SK-N-SH treated with all-trans-retinoic acid at 6 μM for 48 hours (cell line): ENCODE data around the gene POP4.

Experiments
- ATAC-seq: fragments of 200-7000 bp; cut with Tn5 transposase; 3 replicates; pipeline ENCODE4 v1.9.1; 2020; ENCODE audit warnings: mild to moderate bottlenecking, moderate library complexity
- ARNTL ChIP-seq: fragments of 450-650 bp; formaldehyde crosslinking; IDR thresholded peaks from 2 replicates; pipeline ENCODE4 v1.5.0; 2020; ENCODE audit warnings: low read depth, mild to moderate bottlenecking, moderate library complexity, borderline replicate concordance
- CSDC2 ChIP-seq: fragments of 250-450 bp; sonication (Bioruptor Pico); IDR thresholded peaks from 2 replicates; pipeline ENCODE4 v1.5.0; 2020; ENCODE audit warnings: mild to moderate bottlenecking, moderate library complexity
- ESRRG ChIP-seq: fragments of 250-450 bp; sonication (Bioruptor Pico); IDR thresholded peaks from 2 replicates; pipeline ENCODE4 v1.6.1; 2021; ENCODE audit warnings: mild to moderate bottlenecking
- ISL1 ChIP-seq: fragments of 250-450 bp; sonication (Bioruptor Pico); IDR thresholded peaks from 2 replicates; pipeline ENCODE4 v2.1.2; 2022; ENCODE audit warnings: mild to moderate bottlenecking, moderate library complexity
- POU6F1 ChIP-seq: fragments of 250-450 bp; sonication (Bioruptor Pico); IDR thresholded peaks from 2 replicates; pipeline ENCODE4 v1.8.0; 2021; ENCODE audit warnings: low read depth, mild to moderate bottlenecking, moderate library complexity, borderline replicate concordance
- PPARA ChIP-seq: fragments of 250-450 bp; sonication (Bioruptor Pico); IDR thresholded peaks from 2 replicates; pipeline ENCODE4 v1.5.0; 2020; ENCODE audit warnings: mild to moderate bottlenecking, borderline replicate concordance
- RARB ChIP-seq: fragments of 250-450 bp; sonication (Bioruptor Pico); IDR thresholded peaks from 2 replicates; pipeline ENCODE4 v1.8.0; 2021; ENCODE audit warnings: mild to moderate bottlenecking, moderate library complexity
- SNAI2 ChIP-seq: fragments of 250-450 bp; sonication (Bioruptor Pico); IDR thresholded peaks from 2 replicates; pipeline ENCODE4 v1.5.0; 2020; ENCODE audit warnings: mild to moderate bottlenecking, moderate library complexity
- TCF4 ChIP-seq: fragments of 250-450 bp; sonication (Bioruptor Pico); IDR thresholded peaks from 2 replicates; pipeline ENCODE4 v1.8.0; 2021; ENCODE audit warnings: mild to moderate bottlenecking, moderate library complexity, borderline replicate concordance
- ZC3H10 ChIP-seq: fragments of 250-450 bp; sonication (Bioruptor Pico); IDR thresholded peaks from 2 replicates; pipeline ENCODE4 v1.5.1; 2021; ENCODE audit warnings: mild to moderate bottlenecking, moderate library complexity
- ZFP3 ChIP-seq: fragments of 250-450 bp; sonication (Bioruptor Pico); IDR thresholded peaks from 2 replicates; pipeline ENCODE4 v1.5.0; 2020; ENCODE audit warnings: mild to moderate bottlenecking, moderate library complexity
- ZFP30 ChIP-seq: fragments of 450-650 bp; formaldehyde crosslinking; IDR thresholded peaks from 2 replicates; pipeline ENCODE4 v1.5.0; 2022; ENCODE audit warnings: mild to moderate bottlenecking, moderate library complexity
- ZNF70 ChIP-seq: fragments of 450-650 bp; formaldehyde crosslinking; IDR thresholded peaks from 2 replicates; pipeline ENCODE4 v1.5.0; 2020; ENCODE audit warnings: mild to moderate bottlenecking, moderate library complexity
- ZNF8 ChIP-seq: fragments of 450-650 bp; formaldehyde crosslinking; IDR thresholded peaks from 2 replicates; pipeline ENCODE4 v1.5.0; 2020; ENCODE audit warnings: mild to moderate bottlenecking, moderate library complexity
- TF ChIP-seq, protein P1 (sequence below): fragments of 250-450 bp; sonication (Bioruptor Pico); IDR thresholded peaks from 2 replicates; pipeline ENCODE4 v1.5.0; 2020; ENCODE audit warnings: mild to moderate bottlenecking, moderate library complexity
- TF ChIP-seq, protein P2 (sequence below): fragments of 250-450 bp; sonication (Bioruptor Pico); IDR thresholded peaks from 2 replicates; pipeline ENCODE4 v1.5.1; 2020; ENCODE audit warnings: low read depth, mild to moderate bottlenecking, moderate library complexity
- TF ChIP-seq, protein P3 (sequence below): fragments of 250-450 bp; sonication (Bioruptor Pico); IDR thresholded peaks from 2 replicates; pipeline ENCODE4 v1.8.0; 2020; ENCODE audit warnings: mild to moderate bottlenecking, moderate library complexity, borderline replicate concordance

POP4 gene

GRCh38 chr19:29645491-29645867 lies 39.4 kb downstream of the POP4 start (continued):
- TF ChIP-seq, protein P1, sequence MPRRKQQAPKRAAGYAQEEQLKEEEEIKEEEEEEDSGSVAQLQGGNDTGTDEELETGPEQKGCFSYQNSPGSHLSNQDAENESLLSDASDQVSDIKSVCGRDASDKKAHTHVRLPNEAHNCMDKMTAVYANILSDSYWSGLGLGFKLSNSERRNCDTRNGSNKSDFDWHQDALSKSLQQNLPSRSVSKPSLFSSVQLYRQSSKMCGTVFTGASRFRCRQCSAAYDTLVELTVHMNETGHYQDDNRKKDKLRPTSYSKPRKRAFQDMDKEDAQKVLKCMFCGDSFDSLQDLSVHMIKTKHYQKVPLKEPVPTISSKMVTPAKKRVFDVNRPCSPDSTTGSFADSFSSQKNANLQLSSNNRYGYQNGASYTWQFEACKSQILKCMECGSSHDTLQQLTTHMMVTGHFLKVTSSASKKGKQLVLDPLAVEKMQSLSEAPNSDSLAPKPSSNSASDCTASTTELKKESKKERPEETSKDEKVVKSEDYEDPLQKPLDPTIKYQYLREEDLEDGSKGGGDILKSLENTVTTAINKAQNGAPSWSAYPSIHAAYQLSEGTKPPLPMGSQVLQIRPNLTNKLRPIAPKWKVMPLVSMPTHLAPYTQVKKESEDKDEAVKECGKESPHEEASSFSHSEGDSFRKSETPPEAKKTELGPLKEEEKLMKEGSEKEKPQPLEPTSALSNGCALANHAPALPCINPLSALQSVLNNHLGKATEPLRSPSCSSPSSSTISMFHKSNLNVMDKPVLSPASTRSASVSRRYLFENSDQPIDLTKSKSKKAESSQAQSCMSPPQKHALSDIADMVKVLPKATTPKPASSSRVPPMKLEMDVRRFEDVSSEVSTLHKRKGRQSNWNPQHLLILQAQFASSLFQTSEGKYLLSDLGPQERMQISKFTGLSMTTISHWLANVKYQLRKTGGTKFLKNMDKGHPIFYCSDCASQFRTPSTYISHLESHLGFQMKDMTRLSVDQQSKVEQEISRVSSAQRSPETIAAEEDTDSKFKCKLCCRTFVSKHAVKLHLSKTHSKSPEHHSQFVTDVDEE (CRISPR knock-in tag), result no peak
- TF ChIP-seq, all 23 proteins: peak for 0

GRCh38 chr19:29645911-29646310 lies 39.8 kb downstream of the POP4 start:
- ATAC-seq, result peak; percentile 50
- TF ChIP-seq, protein P2, sequence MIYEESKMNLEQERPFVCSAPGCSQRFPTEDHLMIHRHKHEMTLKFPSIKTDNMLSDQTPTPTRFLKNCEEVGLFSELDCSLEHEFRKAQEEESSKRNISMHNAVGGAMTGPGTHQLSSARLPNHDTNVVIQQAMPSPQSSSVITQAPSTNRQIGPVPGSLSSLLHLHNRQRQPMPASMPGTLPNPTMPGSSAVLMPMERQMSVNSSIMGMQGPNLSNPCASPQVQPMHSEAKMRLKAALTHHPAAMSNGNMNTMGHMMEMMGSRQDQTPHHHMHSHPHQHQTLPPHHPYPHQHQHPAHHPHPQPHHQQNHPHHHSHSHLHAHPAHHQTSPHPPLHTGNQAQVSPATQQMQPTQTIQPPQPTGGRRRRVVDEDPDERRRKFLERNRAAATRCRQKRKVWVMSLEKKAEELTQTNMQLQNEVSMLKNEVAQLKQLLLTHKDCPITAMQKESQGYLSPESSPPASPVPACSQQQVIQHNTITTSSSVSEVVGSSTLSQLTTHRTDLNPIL (CRISPR knock-in tag), result no peak
- no peak for TF ChIP-seq ARNTL (CRISPR knock-in tag)
- TF ChIP-seq ZNF8 (CRISPR knock-in tag), result no peak
- TF ChIP-seq, protein P3, sequence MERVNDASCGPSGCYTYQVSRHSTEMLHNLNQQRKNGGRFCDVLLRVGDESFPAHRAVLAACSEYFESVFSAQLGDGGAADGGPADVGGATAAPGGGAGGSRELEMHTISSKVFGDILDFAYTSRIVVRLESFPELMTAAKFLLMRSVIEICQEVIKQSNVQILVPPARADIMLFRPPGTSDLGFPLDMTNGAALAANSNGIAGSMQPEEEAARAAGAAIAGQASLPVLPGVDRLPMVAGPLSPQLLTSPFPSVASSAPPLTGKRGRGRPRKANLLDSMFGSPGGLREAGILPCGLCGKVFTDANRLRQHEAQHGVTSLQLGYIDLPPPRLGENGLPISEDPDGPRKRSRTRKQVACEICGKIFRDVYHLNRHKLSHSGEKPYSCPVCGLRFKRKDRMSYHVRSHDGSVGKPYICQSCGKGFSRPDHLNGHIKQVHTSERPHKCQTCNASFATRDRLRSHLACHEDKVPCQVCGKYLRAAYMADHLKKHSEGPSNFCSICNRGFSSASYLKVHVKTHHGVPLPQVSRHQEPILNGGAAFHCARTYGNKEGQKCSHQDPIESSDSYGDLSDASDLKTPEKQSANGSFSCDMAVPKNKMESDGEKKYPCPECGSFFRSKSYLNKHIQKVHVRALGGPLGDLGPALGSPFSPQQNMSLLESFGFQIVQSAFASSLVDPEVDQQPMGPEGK, result no peak
- no peak for TF ChIP-seq ZC3H10 (CRISPR knock-in tag)
- no peak for TF ChIP-seq ESRRG (CRISPR knock-in tag)
- TF ChIP-seq PPARA (CRISPR knock-in tag), result no peak
- no peak for TF ChIP-seq ZFP3 (CRISPR knock-in tag)
- TF ChIP-seq POU6F1 (CRISPR knock-in tag), result no peak
- TF ChIP-seq TCF4 (CRISPR knock-in tag), result no peak

DNA sequence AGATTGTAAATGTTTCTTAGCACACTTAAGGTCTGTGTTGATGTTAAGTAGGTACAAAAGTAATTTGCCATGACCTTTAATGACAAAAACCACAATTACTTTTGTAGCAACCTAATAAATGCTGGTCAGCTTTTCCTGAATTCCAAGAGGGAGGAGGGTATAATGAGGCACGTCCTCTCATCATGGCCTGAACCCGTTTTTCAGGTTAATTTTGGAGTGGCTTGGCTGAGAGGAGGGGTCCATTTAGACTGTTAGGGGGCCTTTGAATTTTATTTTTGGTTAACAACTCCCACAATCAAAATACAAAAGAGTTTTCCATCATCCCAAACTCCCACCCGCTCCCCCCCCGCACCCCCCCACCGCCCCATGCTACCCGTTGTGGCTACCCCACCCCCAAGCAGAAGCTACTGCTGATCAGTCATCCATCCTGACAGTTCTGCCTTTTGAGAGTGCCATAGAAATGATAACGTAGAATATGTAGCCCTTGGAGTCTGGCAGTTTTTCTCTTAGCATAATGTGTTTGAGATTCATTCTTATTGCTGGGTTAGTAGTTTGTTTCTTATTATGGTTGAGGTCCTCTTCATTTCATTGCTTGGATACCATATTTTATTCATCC lies 44.8 kb downstream of the POP4 start:
- no peak for ATAC-seq
- TF ChIP-seq ISL1 (CRISPR knock-in tag) (no peak), ZC3H10 (CRISPR knock-in tag) (no peak), SNAI2 (CRISPR knock-in tag) (no peak), ZFP30 (CRISPR knock-in tag) (no peak), POU6F1 (CRISPR knock-in tag) (no peak), RARB (CRISPR knock-in tag) (no peak), ZNF70 (CRISPR knock-in tag) (no peak), CSDC2 (CRISPR knock-in tag) (no peak), TCF4 (CRISPR knock-in tag) (no peak)
- TF ChIP-seq, protein P1 (CRISPR knock-in tag), result no peak
- TF ChIP-seq, protein P2 (CRISPR knock-in tag), result no peak
